Mucosa of stomach (tissue), 1 donor: ENCODE measurements around the gene MGMT.

Experiments used
- H3K27me3 ChIP-seq: one replicate; pipeline ENCODE4 v1.7.0; 2013; ENCODE audit warnings: mild to moderate bottlenecking, low read length; ENCODE audit not compliant: control insufficient read depth, insufficient read depth
- H3K36me3 ChIP-seq: one replicate; pipeline ENCODE4 v1.7.0; 2013; ENCODE audit warnings: low read length; ENCODE audit not compliant: control insufficient read depth, insufficient read depth
- H3K4me1 ChIP-seq: one replicate; pipeline ENCODE4 v1.7.0; 2013; ENCODE audit warnings: mild to moderate bottlenecking, low read length; ENCODE audit not compliant: control insufficient read depth, insufficient read depth
- H3K4me3 ChIP-seq: one replicate; pipeline ENCODE4 v1.7.0; 2013; ENCODE audit warnings: low read length
- H3K9ac ChIP-seq: one replicate; pipeline ENCODE4 v1.7.0; 2013; ENCODE audit warnings: mild to moderate bottlenecking, low read length, moderate library complexity
- H3K9me3 ChIP-seq: one replicate; pipeline ENCODE4 v1.7.0; 2013; ENCODE audit warnings: mild to moderate bottlenecking, low read length, moderate library complexity; ENCODE audit not compliant: control insufficient read depth
- donor health status: Pancreatic carcinoma.

Gene MGMT

GRCh38 chr10:129530581-129530980 is 63.5 kb downstream of the MGMT start:
- Histone ChIP-seq H3K4me3 (no peak overlapping the region), H3K27me3 (no peaks in the 10 kb centered on the region), H3K4me1 (no peaks in the 10 kb centered on the region), H3K9me3 (no peaks in the 10 kb centered on the region), H3K36me3 (no peaks in the 10 kb centered on the region), H3K9ac (no peak overlapping the region)

GRCh38 chr10:129531195-129531968 is 64.3 kb downstream of the MGMT start:
- Histone ChIP-seq H3K27me3 (no peaks in the 10 kb centered on the region), H3K9me3 (no peaks in the 10 kb centered on the region), H3K4me3 (no peak overlapping the region), H3K4me1 (no peaks in the 10 kb centered on the region), H3K36me3 (no peaks in the 10 kb centered on the region), H3K9ac (no peak overlapping the region)

- H3K9me3 ChIP-seq = no peaks in the 10 kb centered on the region
- H3K27me3 ChIP-seq = no peaks in the 10 kb centered on the region
- no peaks in the 10 kb centered on the region for H3K4me1 ChIP-seq
- H3K4me3 ChIP-seq = no peak overlapping the region
- no peak overlapping the region for H3K9ac ChIP-seq
- no peaks in the 10 kb centered on the region for H3K36me3 ChIP-seq
Observed at GRCh38 chr10:129531969-129532660, 65.1 kb downstream of the MGMT start.

GRCh38 chr10:129532838-129533237 is 65.8 kb downstream of the MGMT start:
- no peaks in the 10 kb centered on the region for H3K27me3 ChIP-seq
- no peaks in the 10 kb centered on the region for H3K4me1 ChIP-seq
- H3K9me3 ChIP-seq = no peaks in the 10 kb centered on the region
- no peak overlapping the region for H3K9ac ChIP-seq
- no peaks in the 10 kb centered on the region for H3K36me3 ChIP-seq
- no peak overlapping the region for H3K4me3 ChIP-seq

- Histone ChIP-seq H3K9ac (no peak overlapping the region), H3K36me3 (no peaks in the 10 kb centered on the region), H3K4me3 (no peak overlapping the region), H3K9me3 (no peaks in the 10 kb centered on the region), H3K4me1 (no peaks in the 10 kb centered on the region), H3K27me3 (no peaks in the 10 kb centered on the region)
Observed at GRCh38 chr10:129533281-129533680, 66.2 kb downstream of the MGMT start.

GRCh38 chr10:129534826-129535225 is 67.8 kb downstream of the MGMT start:
- Histone ChIP-seq H3K4me3 (no peak overlapping the region), H3K9me3 (no peaks in the 10 kb centered on the region), H3K36me3 (no peaks in the 10 kb centered on the region), H3K27me3 (no peaks in the 10 kb centered on the region), H3K9ac (no peak overlapping the region), H3K4me1 (no peaks in the 10 kb centered on the region)

- Histone ChIP-seq H3K9ac (no peak overlapping the region), H3K4me3 (no peak overlapping the region), H3K36me3 (no peaks in the 10 kb centered on the region), H3K27me3 (no peaks in the 10 kb centered on the region), H3K4me1 (no peaks in the 10 kb centered on the region), H3K9me3 (no peaks in the 10 kb centered on the region)
Observed at GRCh38 chr10:129536336-129536735, 69.3 kb downstream of the MGMT start.

- no peaks in the 10 kb centered on the region for H3K36me3 ChIP-seq
- no peaks in the 10 kb centered on the region for H3K9me3 ChIP-seq
- H3K4me1 ChIP-seq = no peaks in the 10 kb centered on the region
- H3K4me3 ChIP-seq = no peak overlapping the region
- no peak overlapping the region for H3K9ac ChIP-seq
- H3K27me3 ChIP-seq = no peaks in the 10 kb centered on the region
Observed at GRCh38 chr10:129537151-129537550, 70.1 kb downstream of the MGMT start.

GRCh38 chr10:129538236-129538635 is 71.2 kb downstream of the MGMT start:
- H3K36me3 ChIP-seq = no peaks in the 10 kb centered on the region
- H3K4me3 ChIP-seq = no peak overlapping the region
- H3K27me3 ChIP-seq = no peaks in the 10 kb centered on the region
- no peaks in the 10 kb centered on the region for H3K9me3 ChIP-seq
- no peak overlapping the region for H3K9ac ChIP-seq
- H3K4me1 ChIP-seq = no peaks in the 10 kb centered on the region

- Histone ChIP-seq H3K4me3 (no peak overlapping the region), H3K36me3 (no peaks in the 10 kb centered on the region), H3K9ac (no peak overlapping the region), H3K27me3 (no peaks in the 10 kb centered on the region), H3K4me1 (no peaks in the 10 kb centered on the region), H3K9me3 (no peaks in the 10 kb centered on the region)
Observed at GRCh38 chr10:129541200-129541599, 74.2 kb downstream of the MGMT start.

GRCh38 chr10:129541748-129542487 is 74.9 kb downstream of the MGMT start:
- Histone ChIP-seq H3K4me3 (no peak overlapping the region), H3K9me3 (no peaks in the 10 kb centered on the region), H3K27me3 (no peaks in the 10 kb centered on the region), H3K4me1 (no peaks in the 10 kb centered on the region), H3K36me3 (no peaks in the 10 kb centered on the region), H3K9ac (no peak overlapping the region)

GRCh38 chr10:129542589-129542988 is 75.5 kb downstream of the MGMT start:
- H3K36me3 ChIP-seq = no peaks in the 10 kb centered on the region
- no peak overlapping the region for H3K4me3 ChIP-seq
- no peaks in the 10 kb centered on the region for H3K9me3 ChIP-seq
- no peak overlapping the region for H3K9ac ChIP-seq
- H3K4me1 ChIP-seq = no peaks in the 10 kb centered on the region
- H3K27me3 ChIP-seq = no peaks in the 10 kb centered on the region
